GM21576 (cell line): ENCODE data around the gene MALRD1.

Source experiments
- ATAC-seq: cut with Tn5 transposase; IDR thresholded peaks from one replicate; pipeline ENCODE4 v1.9.1; 2021; ENCODE audit warnings: mild to moderate bottlenecking, moderate library complexity; ENCODE audit not compliant: unreplicated experiment

MALRD1 gene

GRCh38 chr10:19329475-19329874 lies 280.9 kb downstream of the MALRD1 start:
- ATAC-seq, result no peak

- no peak for ATAC-seq
Observed at GRCh38 chr10:19332304-19332703, 283.7 kb downstream of the MALRD1 start.

- ATAC-seq, result no peak
Observed at GRCh38 chr10:19333631-19334030, 285.0 kb downstream of the MALRD1 start.

GRCh38 chr10:19347621-19348020 lies 299.0 kb downstream of the MALRD1 start:
- ATAC-seq, result no peak

- ATAC-seq, result no peak
Observed at GRCh38 chr10:19367176-19367575, 318.6 kb downstream of the MALRD1 start.

- ATAC-seq, result no peak
Observed at GRCh38 chr10:19373988-19374387, 325.4 kb downstream of the MALRD1 start.

- no peak for ATAC-seq
Observed at GRCh38 chr10:19385846-19386450, 337.3 kb downstream of the MALRD1 start.

GRCh38 chr10:19408924-19409323 lies 360.3 kb downstream of the MALRD1 start:
- ATAC-seq, result no peak

- no peak for ATAC-seq
Observed at GRCh38 chr10:19411119-19411518, 362.5 kb downstream of the MALRD1 start.

GRCh38 chr10:19412531-19412930 lies 363.9 kb downstream of the MALRD1 start:
- no peak for ATAC-seq

- ATAC-seq, result no peak
Observed at GRCh38 chr10:19416164-19416563, 367.6 kb downstream of the MALRD1 start.

- no peak for ATAC-seq
Observed at GRCh38 chr10:19417740-19418139, 369.1 kb downstream of the MALRD1 start.

GRCh38 chr10:19421674-19422073 lies 373.1 kb downstream of the MALRD1 start:
- ATAC-seq, result no peak

- ATAC-seq, result no peak
Observed at GRCh38 chr10:19426034-19426433, 377.4 kb downstream of the MALRD1 start.

- ATAC-seq, result no peak
Observed at GRCh38 chr10:19431622-19432351, 383.2 kb downstream of the MALRD1 start.

- ATAC-seq, result no peak
Observed at GRCh38 chr10:19449860-19450259, 401.3 kb downstream of the MALRD1 start.

- ATAC-seq, result no peak
Observed at GRCh38 chr10:19451356-19451755, 402.8 kb downstream of the MALRD1 start.

GRCh38 chr10:19451937-19452336 lies 403.3 kb downstream of the MALRD1 start:
- no peak for ATAC-seq

GRCh38 chr10:19453967-19454366 lies 405.4 kb downstream of the MALRD1 start:
- ATAC-seq, result no peak

- ATAC-seq, result no peak
Observed at GRCh38 chr10:19461588-19461987, 413.0 kb downstream of the MALRD1 start.

GRCh38 chr10:19466709-19467108 lies 418.1 kb downstream of the MALRD1 start:
- ATAC-seq, result no peak

- no peak for ATAC-seq
Observed at GRCh38 chr10:19468413-19468812, 419.8 kb downstream of the MALRD1 start.

- no peak for ATAC-seq
Observed at GRCh38 chr10:19469521-19469920, 420.9 kb downstream of the MALRD1 start.
